Upper lobe of left lung (tissue), 6 donors: Measurements from ENCODE around the gene ACTR10. TPM values are rescaled to one million over a fixed set of nuclear protein-coding genes. Genes with fewer than 3 reads are reported as not detected.
A peak's percentile ranks its signal among the peaks of the same experiment; 100 is the strongest.

Source experiments
- ATAC-seq, 2 donors: fragments of 200-7000 bp; cut with Tn5 transposase; one replicate each; pipeline ENCODE4 v1.9.1; 2022; ENCODE audit warnings: mild to moderate bottlenecking in 2 of 2, moderate library complexity in 2 of 2; ENCODE audit not compliant: low FRiP score in 2 of 2
- DNase-seq, 2 donors: peaks; one replicate each; pipeline ENCODE4 v3.0.0-alpha.2; 2019 to 2020
- H3K27ac ChIP-seq, 4 donors: fragments of 200-600 bp; sonication (generic); one replicate each; pipeline ENCODE4 v1.5.1; 2016 to 2019
- H3K27me3 ChIP-seq, 4 donors: fragments of 200-600 bp; sonication (generic); one replicate each; pipeline ENCODE4 v1.5.1; 2017 to 2019
- H3K36me3 ChIP-seq, 4 donors: fragments of 200-600 bp; sonication (generic); one replicate each; pipeline ENCODE4 v1.5.1; 2016 to 2019
- H3K4me1 ChIP-seq, 4 donors: fragments of 200-600 bp; sonication (generic); one replicate each; pipeline ENCODE4 v1.5.1; 2018 to 2019
- H3K4me3 ChIP-seq, 4 donors: fragments of 200-600 bp; sonication (generic); one replicate each; pipeline ENCODE4 v1.5.1; 2017 to 2019; ENCODE audit warnings: mild to moderate bottlenecking in 2 of 4, moderate library complexity in 1 of 4
- H3K9me3 ChIP-seq, 4 donors: fragments of 200-600 bp; sonication (generic); one replicate each; pipeline ENCODE4 v1.5.1; 2018 to 2019
- CTCF ChIP-seq, 6 experiments: fragments of 450-650 bp in 4 of 6; fragments of 200-600 bp in 2 of 6; sonication (generic) in 2 of 6; IDR thresholded peaks; one replicate each; pipeline ENCODE4 v1.5.1; 2016 to 2019; ENCODE audit warnings: antibody characterized with exemption in 6 of 6
- EP300 ChIP-seq, 4 donors: sonication (generic); formaldehyde crosslinking; IDR thresholded peaks; one replicate each; pipeline ENCODE4 v1.5.1; 2017; ENCODE audit warnings: antibody characterized with exemption in 4 of 4, control low read depth in 2 of 4
- POLR2A ChIP-seq, 4 donors: fragments of 450-650 bp; IDR thresholded peaks; one replicate each; pipeline ENCODE4 v1.5.1; 2016 to 2017; ENCODE audit warnings: antibody characterized with exemption in 4 of 4, mild to moderate bottlenecking in 2 of 4
- POLR2AphosphoS5 ChIP-seq, 2 donors: sonication (generic); formaldehyde crosslinking; IDR thresholded peaks; one replicate each; pipeline ENCODE4 v1.5.1; 2017; ENCODE audit warnings: antibody characterized with exemption in 2 of 2
- WGBS, 2 donors: methylation state at CpG; one replicate each; pipeline ENCODE4 v1.1.5; 2017 to 2018; 5-methylcytosine and 5-hydroxymethylcytosine counted together
- total RNA-seq, 6 donors: library from RNA; depleted of rRNA in 4 of 6; stranded (reverse); fragments of >200 nt in 4 of 6; gene quantifications; one replicate each; pipeline versions ENCODE4 v1.1.0 to v1.2.1, GENCODE V29; 2016 to 2021
- donor health status: DM: no; HTN: no; CAD: no; lungs with moderate emphysema.
- donor health status: DM: no; HTN: yes; CAD: no; lungs with severe emphysema.

The ACTR10 gene
- total RNA-seq, 6 donors from 2014 or later = 18.9 to 106 (median 51.7) TPM

- Histone ChIP-seq H3K4me1 (no peaks in the 10 kb centered on the region), H3K9me3 (no peaks in the 10 kb centered on the region), H3K36me3 (peaks cover 11 to 92% (median 40%) of the 10 kb centered on the region in 4 donors), H3K4me3 (no peak overlapping the region), H3K27me3 (no peaks in the 10 kb centered on the region), H3K27ac (no peak overlapping the region)
- no peak for ATAC-seq
- TF ChIP-seq EP300 (IDR thresholded peaks at IDR 0.05) = no peak
- TF ChIP-seq POLR2AphosphoS5 (IDR thresholded peaks at IDR 0.05) = no peak
- no peak for TF ChIP-seq CTCF (IDR thresholded peaks at IDR 0.05)
- TF ChIP-seq POLR2A (IDR thresholded peaks at IDR 0.05) = no peak
- 83 to 90% methylated on average over 2 of the region's 2 CpGs for WGBS, 2 donors
- no peak for DNase-seq
Measured at GRCh38 chr14:58215191-58215914, 15.4 kb downstream of the ACTR10 start.

- 97 to 98% methylated on average over 2 of the region's 2 CpGs for WGBS, 2 donors
- no peak for ATAC-seq
- TF ChIP-seq CTCF (IDR thresholded peaks at IDR 0.05) = no peak
- no peak for TF ChIP-seq EP300 (IDR thresholded peaks at IDR 0.05)
- TF ChIP-seq POLR2AphosphoS5 (IDR thresholded peaks at IDR 0.05) = no peak
- TF ChIP-seq POLR2A (IDR thresholded peaks at IDR 0.05) = no peak
- H3K4me1 ChIP-seq = no peaks in the 10 kb centered on the region
- H3K4me3 ChIP-seq = no peak overlapping the region
- H3K27ac ChIP-seq = no peak overlapping the region
- H3K36me3 ChIP-seq = peaks cover 11 to 90% (median 34%) of the 10 kb centered on the region in 4 donors
- DNase-seq = no peak
- H3K27me3 ChIP-seq = no peaks in the 10 kb centered on the region
- H3K9me3 ChIP-seq = no peaks in the 10 kb centered on the region
Measured at GRCh38 chr14:58216544-58216943, 16.6 kb downstream of the ACTR10 start.

- Histone ChIP-seq H3K4me1 (no peaks in the 10 kb centered on the region), H3K9me3 (no peaks in the 10 kb centered on the region), H3K27me3 (no peaks in the 10 kb centered on the region), H3K36me3 (peaks cover 0 to 67% (median 20%) of the 10 kb centered on the region in 4 donors), H3K27ac (no peak overlapping the region), H3K4me3 (no peak overlapping the region)
- DNase-seq = no peak
- WGBS, 2 donors = 93 to 97% methylated on average over 5 of the region's 5 CpGs
- no peak for ATAC-seq
- TF ChIP-seq POLR2AphosphoS5 (IDR thresholded peaks at IDR 0.05) (no peak), CTCF (IDR thresholded peaks at IDR 0.05) (no peak), EP300 (IDR thresholded peaks at IDR 0.05) (no peak), POLR2A (IDR thresholded peaks at IDR 0.05) (no peak)
Measured at GRCh38 chr14:58227096-58227819, 27.3 kb downstream of the ACTR10 start.

GRCh38 chr14:58238252-58239243, 38.6 kb downstream of the ACTR10 start:
- H3K4me3 ChIP-seq = peak overlapping the region; percentile 47 to 64 (median 56)
- peak overlapping the region; percentile 75 to 85 (median 80) for H3K27ac ChIP-seq
- no peaks in the 10 kb centered on the region for H3K27me3 ChIP-seq
- DNase-seq (no peak), ATAC-seq (peak; percentile 63 to 73)
- peaks cover 0 to 13% (median 0%) of the 10 kb centered on the region in 4 donors for H3K36me3 ChIP-seq
- H3K4me1 ChIP-seq = peaks cover 4 to 15% (median 5%) of the 10 kb centered on the region in 4 donors
- WGBS, 2 donors = 42 to 50% methylated on average over 16 of the region's 16 CpGs
- H3K9me3 ChIP-seq = no peaks in the 10 kb centered on the region
- peak in 1 of 2 donors; percentile 19 for TF ChIP-seq POLR2AphosphoS5 (IDR thresholded peaks at IDR 0.05)
- no peak for TF ChIP-seq POLR2A (IDR thresholded peaks at IDR 0.05)
- no peak for TF ChIP-seq CTCF (IDR thresholded peaks at IDR 0.05)
- TF ChIP-seq EP300 (IDR thresholded peaks at IDR 0.05) = no peak
